Kidney epithelial cell (primary cell): ENCODE measurements around the gene ZDHHC13. TPM values are rescaled to one million over a fixed set of nuclear protein-coding genes. Genes with fewer than 3 reads are reported as not detected.

Source experiments
- DNase-seq: peaks from one replicate; pipeline ENCODE4 v3.0.0-alpha.2; 2010; ENCODE audit warnings: low read depth
- H3K27me3 ChIP-seq: 2 replicates; pipeline ENCODE4 v1.6.0; 2011; ENCODE audit warnings: low read length; ENCODE audit not compliant: control insufficient read depth, insufficient read depth
- H3K36me3 ChIP-seq: 2 replicates; pipeline ENCODE4 v1.5.1; 2011; ENCODE audit warnings: low read length; ENCODE audit not compliant: control insufficient read depth, insufficient read depth
- H3K4me3 ChIP-seq: 2 replicates; pipeline ENCODE4 v1.5.1; 2011; ENCODE audit warnings: low read depth, mild to moderate bottlenecking, control low read depth, low read length
- CTCF ChIP-seq: IDR thresholded peaks from 2 replicates; pipeline ENCODE4 v1.5.1; 2011; ENCODE audit warnings: mild to moderate bottlenecking, moderate library complexity, low read length, control low read depth, inconsistent platforms; ENCODE audit not compliant: insufficient read depth, poor library complexity, severe bottlenecking
- total RNA-seq: library from RNA; depleted of rRNA; stranded (reverse); fragments of >200 nt; gene quantifications from 2 replicates; pipeline ENCODE4 v1.2.3, GENCODE V29; 2015

The ZDHHC13 gene
- total RNA-seq, 1 donor from 2014 or later = 23.3 TPM

- no peak overlapping the region for H3K4me3 ChIP-seq
- TF ChIP-seq CTCF = no peak
- no peak for DNase-seq
- no peaks in the 10 kb centered on the region for H3K27me3 ChIP-seq
- no peaks in the 10 kb centered on the region for H3K36me3 ChIP-seq
Observed at GRCh38 chr11:19156892-19157291, 39.9 kb downstream of the ZDHHC13 start.

- no peak for TF ChIP-seq CTCF
- H3K36me3 ChIP-seq = no peaks in the 10 kb centered on the region
- H3K27me3 ChIP-seq = no peaks in the 10 kb centered on the region
- H3K4me3 ChIP-seq = no peak overlapping the region
- no peak for DNase-seq
Observed at GRCh38 chr11:19160847-19161246, 43.9 kb downstream of the ZDHHC13 start.

- Histone ChIP-seq H3K4me3 (no peak overlapping the region), H3K27me3 (no peaks in the 10 kb centered on the region), H3K36me3 (no peaks in the 10 kb centered on the region)
- DNase-seq = no peak
- no peak for TF ChIP-seq CTCF
Observed at GRCh38 chr11:19161651-19162050, 44.7 kb downstream of the ZDHHC13 start.

- TF ChIP-seq CTCF = no peak
- Histone ChIP-seq H3K4me3 (no peak overlapping the region), H3K36me3 (no peaks in the 10 kb centered on the region), H3K27me3 (no peaks in the 10 kb centered on the region)
- DNase-seq = no peak
Observed at GRCh38 chr11:19162951-19163505, 46.1 kb downstream of the ZDHHC13 start.

- Histone ChIP-seq H3K27me3 (no peaks in the 10 kb centered on the region), H3K36me3 (no peaks in the 10 kb centered on the region), H3K4me3 (no peak overlapping the region)
- TF ChIP-seq CTCF = no peak
- DNase-seq = no peak
Observed at GRCh38 chr11:19163617-19164016, 46.6 kb downstream of the ZDHHC13 start.

GRCh38 chr11:19164230-19164855 is 47.4 kb downstream of the ZDHHC13 start:
- Histone ChIP-seq H3K36me3 (no peaks in the 10 kb centered on the region), H3K27me3 (no peaks in the 10 kb centered on the region), H3K4me3 (no peak overlapping the region)
- no peak for TF ChIP-seq CTCF
- DNase-seq = no peak
